Amniotic stem cell (primary cell): ENCODE measurements around the gene WSCD2.

Source experiments
- DNase-seq: peaks from one replicate; lab custom pipeline; 2025; lab: John Stamatoyannopoulos, UW

The WSCD2 gene

DNA sequence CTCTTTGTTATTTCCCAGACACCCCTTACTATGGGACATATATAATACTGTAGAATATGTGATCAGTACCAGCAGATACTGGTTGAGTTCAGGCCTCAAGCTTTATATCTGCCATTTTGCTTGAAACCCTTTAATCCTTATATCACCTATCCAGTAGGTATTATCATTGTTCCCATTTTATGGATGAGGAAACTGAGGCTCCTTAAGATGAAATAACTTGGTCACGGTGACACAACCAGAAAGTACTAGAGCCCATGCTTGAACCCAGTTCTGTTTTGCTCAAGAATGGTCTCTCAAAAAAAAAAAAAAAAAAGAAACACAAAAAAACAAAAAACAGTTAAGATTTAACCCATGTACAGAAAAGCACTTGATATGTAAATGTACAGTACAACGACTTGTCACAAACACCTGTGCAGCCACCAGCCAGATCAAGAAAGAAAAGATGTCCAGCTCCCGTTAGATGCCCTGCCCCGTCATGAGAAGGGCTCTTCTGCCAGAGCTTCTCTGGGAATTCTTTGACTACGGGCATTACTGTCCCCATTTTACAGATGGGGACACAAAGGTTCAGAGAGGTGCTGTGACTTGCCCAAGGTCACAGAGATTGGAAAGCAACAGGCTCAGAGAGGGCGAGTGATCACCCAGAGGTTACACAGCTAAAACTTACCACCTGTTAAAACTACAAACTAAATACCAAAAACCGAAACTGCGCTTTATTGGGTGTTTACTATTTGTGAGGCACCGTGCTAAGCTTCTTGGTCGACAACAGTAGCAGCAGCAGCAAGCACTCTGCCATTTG is 669 bp upstream of the WSCD2 start:
- no peak for DNase-seq

DNA sequence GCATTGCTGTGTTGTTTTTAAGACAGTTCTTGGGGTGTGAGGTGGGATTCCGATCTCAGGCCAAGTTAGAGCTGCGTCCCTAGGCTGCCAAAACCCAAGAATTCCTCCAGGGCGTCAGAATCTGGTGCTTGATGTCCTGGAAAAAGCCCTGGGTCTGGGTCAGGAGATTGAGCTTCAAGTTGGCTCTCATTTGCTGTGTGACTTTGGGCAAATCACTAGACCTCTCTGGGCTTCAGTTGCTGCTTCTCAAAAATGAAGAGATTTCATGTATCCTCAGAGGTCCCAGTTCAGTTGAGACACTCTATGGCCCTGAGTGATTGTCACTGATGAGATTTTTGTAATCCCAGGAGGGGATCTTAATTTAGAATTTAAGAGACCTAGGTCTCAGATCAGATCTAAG is 1.9 kb downstream of the WSCD2 start:
- no peak for DNase-seq

DNA sequence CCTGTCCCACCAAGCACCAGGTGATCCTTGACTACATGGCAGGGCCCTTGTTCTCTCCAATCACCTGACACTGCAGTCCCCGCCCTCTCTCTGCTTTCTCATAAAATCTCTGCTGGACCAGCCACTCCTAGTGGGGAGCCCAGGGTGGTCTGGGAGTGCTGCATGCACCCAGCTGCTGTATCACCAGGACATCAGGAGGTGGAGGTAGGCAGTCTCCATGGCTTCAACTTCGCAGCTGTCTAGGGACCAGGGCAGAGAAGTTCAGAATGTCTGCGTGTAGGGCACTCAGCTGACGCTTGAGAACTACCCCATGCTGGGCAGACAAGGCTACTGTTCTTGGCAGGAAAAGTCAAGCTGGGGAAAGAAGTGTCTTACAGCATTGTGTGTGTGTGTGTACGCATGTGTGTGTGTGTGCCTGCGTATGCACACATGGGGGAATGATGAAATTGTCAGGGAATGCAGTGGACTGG is 2.6 kb downstream of the WSCD2 start:
- DNase-seq = no peak

DNA sequence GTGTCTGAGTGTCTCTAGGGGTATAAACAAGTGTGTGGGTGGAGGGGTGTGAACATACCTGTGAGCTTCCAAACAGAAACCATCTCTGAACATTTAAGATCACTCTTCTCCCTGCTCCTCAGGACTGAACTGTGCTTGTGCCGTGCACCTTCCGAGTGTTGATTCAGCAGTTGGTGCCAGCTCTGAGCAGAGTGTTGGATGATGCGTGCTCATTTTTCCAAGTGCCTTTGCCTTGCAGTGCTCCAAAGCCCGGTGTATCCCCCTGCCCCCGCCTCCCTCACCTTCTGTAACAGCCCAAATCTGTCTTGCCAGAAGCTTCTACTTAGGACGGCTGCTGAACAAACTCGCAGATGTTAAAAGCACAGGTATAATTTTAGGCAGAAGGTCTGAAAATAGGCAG is 4.4 kb downstream of the WSCD2 start:
- DNase-seq = no peak

DNA sequence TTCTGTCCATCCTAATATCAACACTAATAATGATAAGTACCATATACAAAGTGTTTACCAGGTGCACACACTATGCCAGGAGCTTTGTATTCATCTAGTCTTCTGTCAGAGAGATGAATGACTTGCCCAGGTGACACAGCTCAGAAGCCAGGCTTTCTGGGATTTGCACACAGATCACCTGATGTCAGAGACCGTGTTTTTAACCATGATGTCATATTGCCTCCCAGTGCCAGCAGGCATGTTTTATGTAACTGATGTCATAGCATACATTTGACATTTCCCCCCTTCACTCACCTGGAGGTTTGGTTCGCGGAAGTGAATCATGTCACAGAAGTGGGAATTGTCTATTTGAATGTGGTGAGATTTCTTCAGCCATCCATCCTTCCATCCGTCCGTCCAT is 5.7 kb downstream of the WSCD2 start:
- no peak for DNase-seq

DNA sequence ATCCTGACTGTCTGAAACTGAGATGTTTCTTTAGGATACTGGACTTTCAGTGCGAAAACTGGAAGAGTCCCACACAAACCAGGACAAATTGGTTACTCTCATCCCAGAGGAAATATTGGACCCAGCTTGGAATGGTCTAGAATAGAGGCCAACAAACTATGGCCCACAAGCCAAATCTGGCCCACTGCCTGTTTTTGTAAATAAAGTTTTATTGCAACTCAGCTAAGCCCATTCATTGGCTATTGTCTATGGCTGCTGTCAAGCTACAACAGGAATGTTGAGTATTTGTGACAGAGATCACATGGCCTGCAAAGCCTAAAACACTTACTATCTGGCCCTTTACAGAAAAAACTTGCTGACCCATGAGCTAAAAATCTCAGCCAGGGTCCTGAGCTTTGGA is 6.5 kb downstream of the WSCD2 start:
- DNase-seq = no peak

DNA sequence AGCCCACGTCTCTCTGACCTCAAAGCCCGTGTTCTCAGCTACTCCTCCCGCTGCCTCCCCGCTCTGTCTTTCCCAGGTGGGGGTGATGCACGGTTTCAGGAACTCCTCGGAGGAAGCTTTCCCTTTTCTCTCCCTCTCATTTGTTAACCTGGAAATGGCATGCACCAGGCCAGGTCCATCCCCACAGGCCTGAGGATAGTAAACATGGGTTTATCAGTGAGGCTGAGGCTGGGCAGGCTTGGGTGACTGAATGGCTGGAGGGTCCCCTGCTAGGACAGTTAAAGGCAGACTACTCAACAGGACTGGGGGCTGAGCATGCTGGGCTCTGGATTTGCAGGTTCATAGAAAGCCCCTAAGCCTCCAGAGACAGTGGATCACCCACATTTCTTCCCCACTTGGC is 7.6 kb downstream of the WSCD2 start:
- DNase-seq = no peak

DNA sequence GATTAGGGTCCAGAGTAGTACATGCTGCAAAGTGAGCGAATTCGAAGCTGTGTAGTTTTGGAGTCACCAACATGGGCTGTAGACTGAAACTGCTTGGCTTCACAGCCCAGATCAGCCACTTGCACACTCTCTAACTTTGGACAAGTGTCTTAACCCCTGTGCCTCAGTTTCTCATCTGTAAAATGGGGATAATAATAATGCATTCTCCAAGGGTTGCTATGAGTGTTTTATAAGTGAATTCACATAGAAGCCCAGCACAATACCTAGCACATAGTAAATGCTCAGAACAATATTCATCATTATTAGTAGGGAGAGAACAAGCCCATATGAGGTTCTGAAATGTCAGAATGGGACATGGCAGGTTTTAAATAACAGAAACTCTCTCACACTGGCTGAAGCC is 10.4 kb downstream of the WSCD2 start:
- no peak for DNase-seq

DNA sequence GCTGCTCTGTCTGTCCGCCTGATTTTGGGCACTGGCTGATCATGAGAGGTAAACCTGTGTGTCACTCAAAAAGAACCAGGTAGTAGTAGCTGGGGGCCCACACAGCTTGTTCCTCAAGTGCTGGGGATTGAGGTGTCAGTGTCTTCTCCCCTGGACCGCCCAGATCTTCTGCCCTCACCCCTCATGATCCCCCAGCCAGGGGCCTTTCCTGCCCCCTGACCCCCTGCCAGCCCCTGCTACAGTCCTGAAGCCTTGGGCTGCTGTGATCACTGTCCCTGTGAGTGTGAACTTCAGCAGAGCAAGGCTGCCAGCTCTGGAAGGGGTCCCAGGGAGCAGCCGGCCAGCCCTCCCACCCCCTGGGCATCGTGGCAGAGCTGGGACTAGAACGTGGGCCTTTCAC is 11.4 kb downstream of the WSCD2 start:
- DNase-seq = no peak

DNA sequence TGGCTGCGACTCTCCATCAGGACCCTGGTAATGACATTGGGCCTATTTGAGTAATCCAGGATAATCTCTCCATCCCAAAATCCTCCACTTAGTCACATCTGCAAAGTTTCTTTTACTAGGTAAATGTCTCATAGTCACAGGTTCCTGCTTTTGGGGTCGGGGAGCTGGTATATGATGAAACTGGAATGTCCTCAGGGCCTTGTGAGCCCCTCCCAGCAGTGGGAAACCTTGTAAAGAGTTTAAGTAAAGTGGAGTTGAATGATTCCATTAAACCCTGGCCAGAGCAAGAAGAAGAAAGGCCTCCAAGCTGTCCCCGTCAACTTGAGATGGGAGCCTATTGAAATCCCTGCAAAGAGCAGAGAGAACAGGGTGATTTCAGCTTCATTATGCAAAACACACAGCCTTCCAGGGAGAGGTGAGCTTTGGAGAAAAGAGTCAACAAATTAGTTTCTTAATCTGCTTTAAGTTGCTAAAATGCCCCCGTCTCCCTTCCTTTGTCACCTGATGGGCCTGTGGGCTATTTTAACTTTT is 12.6 kb downstream of the WSCD2 start:
- no peak for DNase-seq

DNA sequence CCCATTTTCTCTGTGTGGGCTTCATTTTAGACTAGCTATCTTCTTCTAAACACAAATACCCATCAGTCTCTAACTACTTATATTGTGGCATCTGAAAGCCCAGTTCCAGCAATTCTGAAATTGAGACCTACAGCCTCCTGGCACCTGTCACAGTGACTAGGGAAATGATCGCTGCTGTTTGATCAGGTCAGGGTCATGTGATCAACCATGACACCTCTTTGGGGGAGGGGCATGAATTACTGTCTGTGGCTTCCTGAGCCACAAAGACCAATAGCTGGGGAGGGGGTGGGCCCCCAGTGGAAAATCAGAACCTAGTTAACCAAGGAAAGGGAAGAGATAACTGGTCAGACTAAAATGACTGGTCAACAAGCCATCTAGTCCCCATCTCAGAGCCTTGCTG is 14.1 kb downstream of the WSCD2 start:
- DNase-seq = no peak

DNA sequence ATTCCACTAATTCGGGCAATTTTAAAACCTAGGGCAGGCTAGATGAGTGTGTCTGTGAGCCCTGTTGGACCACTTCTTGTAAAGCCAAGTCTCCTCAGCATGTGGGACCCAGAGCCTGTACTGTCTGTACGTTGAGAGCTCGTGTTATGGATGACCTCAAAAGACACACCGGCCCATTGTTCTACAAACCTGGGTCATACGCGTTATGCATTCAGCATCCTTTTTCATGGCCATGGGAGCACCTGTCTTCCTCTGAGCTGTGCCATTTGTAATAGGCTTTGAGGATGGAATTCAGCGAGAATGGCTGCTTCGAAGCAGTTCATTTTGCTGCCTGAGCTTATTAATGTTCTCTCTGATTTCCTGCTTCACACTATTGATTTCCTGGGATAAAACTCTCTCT is 15.0 kb downstream of the WSCD2 start:
- no peak for DNase-seq

DNA sequence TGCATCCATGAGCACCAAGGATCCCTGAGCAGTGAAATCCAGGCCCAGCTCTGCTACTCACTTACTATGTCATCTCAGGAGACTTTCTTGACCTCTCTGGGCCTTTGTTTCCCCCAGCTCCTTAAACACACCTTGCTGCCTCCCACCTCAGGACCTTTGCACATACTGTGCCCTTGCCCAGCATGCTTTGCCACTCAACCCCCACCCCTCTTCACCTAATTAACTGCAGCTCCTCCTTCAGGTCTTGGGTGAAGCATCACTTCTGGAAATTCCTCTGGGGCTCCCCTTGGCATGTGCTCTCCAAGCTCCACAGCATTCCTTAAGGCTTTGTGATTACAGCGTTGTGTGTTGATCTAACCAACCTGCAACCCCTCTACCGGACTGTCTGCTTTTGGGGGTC is 15.9 kb downstream of the WSCD2 start:
- no peak for DNase-seq

DNA sequence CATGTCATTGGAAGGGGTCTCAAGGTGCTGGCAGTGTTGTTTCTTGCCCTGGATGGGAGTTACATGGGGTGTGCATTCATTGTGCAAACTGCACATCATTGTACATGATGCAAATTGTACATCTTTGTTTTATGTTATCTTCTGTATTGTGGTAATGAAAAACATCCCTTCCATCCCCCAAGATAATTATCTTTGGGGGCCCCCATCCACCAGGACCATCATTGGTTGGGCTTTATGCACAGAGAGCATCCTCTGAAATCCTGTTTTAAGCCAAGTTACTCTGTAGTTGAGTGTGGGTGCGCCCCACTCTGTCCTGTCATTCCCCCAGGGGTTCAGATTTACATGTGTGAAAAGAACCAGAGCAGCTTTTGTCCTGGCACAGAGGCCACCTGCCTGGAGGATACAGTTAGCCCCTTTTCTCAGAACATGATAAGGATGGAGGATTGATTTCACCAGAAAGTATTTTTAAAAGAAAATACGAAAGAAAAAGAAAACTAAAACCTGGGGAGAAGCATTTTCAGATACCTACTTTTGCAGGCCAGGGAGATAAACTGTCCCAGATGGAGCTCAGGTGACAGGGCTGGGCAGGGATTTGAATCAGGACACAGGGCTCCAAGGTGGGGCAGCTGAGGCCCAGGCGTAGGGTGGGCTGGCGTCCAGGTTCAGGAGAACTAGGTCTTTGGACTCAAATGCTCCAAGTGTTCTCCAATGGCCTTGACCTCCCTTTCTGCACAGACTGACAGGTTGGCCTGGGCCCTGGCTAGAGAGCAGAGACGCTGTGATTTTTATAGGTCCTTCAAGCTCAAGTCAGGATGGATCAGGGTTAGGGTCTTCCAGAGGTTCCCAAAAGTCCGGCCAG is 17.2 kb downstream of the WSCD2 start:
- DNase-seq = no peak

DNA sequence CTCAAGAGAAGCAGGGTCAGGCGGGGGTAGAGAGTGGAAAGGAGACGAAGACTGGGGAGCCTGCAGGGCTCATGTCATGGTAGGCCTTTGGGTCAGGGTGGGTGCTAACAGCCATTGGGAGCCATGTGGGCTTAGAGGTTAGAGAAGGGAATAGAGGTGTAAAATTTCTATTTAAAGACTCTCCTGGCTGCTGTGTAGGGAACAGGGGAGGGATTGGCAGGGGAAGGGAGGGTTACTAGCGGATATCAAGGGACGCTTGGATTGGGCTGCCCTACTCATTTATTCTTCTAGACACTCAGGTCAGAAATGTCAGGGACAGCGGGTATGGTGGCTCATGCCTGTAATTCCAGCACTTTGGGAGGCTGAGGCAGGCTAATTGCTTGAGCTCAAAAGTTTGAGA is 18.2 kb downstream of the WSCD2 start:
- no peak for DNase-seq

DNA sequence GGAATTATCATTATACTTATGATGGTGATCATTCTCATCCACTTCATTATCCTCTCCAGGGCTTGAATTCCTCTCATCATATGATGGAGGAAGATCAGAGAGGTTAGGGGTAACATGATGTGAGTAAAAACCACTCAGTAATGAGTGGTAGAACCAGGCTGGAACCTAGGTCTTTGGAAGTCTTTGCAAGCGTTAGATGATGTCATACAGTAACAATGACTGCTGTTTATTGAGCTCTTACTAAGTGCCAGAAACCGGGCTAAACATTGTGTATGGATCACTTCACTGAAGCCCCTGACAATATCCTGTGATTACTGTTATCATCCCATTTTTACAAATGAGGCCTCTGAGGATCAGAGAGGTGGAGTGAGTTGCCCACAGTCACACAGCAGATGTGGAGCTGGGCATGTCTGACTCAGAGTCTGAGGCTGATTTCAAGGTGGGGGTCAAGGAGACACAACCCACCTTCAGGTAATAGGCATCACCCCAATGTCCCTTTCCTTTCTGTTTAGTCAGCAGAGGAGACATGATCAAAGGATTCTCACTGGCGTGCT is 19.5 kb downstream of the WSCD2 start:
- no peak for DNase-seq

DNA sequence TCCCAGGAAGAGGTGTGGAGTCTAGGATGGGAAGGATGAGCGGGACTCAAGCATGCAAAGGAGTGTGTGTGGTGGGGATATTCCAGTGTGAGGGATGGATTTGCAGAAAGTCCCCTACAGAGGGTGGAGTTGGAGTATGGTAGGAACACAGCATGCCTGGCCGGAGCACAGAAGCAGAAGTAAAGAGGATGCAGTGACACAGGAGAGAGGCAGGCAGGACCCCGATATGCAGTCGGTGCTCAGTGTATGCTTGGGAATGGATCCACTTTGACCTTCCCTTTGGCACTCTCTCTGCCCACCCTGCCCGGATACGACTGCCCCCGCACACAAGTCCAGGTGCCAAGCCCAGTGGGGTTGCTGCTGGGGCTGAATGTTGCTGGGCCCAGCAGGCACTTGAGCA is 21.3 kb downstream of the WSCD2 start:
- DNase-seq = no peak

DNA sequence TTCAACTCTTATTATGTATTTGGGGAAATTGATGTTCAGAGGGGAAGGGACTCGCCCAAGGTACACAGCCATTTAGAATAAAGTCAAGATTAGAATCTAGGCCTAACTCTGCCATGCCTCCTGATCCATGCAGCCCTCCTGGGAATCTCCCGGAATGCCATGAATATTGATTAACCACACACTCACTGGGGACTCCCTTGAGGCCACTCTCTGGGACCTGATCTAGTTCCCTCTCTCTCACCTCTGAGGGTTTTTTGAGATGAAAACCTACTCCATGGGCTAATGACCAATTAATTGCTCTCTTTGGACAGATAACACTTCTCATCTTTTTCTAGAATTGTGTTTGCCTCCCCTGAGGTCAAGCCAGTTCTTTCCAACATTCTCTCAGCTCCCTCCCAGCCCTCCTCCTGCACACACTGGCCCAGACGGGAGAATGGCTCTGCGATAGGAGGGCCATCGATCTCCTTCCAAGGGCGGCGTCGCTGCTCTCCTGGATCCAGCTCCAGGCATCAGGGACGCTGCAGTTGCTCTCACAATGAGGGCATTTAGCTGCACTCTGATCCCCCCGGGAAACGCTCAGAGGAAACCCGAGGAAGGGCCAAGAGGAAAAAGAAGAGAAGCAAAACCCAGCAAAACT is 22.6 kb downstream of the WSCD2 start:
- no peak for DNase-seq

DNA sequence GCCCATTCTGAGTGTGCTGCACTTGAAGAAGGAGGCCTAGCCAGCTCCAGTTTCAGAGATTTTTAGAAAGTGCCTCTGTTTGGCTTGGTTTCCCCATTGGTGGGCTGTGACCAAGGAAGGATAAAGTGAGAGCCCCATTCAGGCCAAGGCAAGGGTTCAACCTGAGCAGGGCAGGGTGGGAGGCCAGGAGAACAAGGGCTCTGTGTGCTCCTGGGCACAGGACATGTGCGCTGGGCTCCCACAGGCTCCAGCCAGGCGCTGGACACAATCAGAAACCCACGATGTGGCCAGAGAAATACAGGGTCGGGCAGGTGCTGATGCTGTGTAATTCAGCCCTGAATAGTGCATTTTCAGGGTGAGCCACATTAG is 23.1 kb downstream of the WSCD2 start:
- DNase-seq = no peak

DNA sequence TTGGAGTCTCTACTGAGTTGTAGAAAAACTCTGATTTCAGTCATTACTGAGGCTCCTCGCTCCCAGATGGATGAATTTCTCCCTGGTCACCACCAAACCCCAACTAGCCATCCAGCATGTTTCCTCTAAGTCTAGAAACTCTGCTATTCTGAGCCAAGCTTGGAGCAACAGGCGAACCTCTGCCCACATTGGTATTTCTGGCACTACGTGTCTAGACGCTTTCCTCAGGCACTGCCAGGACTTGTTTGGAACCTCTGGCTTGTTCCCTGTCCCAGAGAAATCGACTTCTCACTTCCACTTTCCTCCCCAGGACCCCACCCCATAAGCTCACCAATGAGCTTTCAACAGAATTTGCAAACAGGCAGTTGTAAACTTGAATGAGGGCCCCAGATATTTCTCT is 27.6 kb downstream of the WSCD2 start:
- DNase-seq = no peak

DNA sequence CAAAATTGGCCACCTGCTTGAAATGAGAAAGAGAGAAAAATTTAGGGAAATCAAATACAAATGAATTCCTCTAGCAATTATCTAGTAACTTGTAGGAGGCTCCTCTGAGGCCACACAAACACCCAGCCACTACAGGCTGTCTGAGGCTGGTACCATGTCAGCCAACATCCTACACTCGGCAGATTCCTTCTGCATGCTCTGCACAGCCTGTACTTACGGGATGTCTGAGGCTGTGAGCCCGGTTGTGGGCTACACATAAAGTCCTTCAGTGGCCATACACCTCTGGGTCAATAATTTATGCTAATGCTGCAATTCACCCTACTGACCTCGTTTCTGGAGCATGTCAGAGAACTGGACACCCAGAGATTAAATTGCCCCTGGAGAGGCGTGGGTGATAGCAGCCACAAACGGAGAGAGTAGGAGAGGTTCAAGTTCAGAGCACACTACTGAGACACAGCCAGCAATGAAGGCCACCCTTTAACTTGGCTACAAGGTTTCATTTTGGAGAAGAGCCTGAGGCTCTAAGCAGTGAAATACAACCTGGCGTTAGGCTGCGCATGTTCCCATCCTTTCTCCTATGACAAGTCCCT is 28.9 kb downstream of the WSCD2 start:
- no peak for DNase-seq

DNA sequence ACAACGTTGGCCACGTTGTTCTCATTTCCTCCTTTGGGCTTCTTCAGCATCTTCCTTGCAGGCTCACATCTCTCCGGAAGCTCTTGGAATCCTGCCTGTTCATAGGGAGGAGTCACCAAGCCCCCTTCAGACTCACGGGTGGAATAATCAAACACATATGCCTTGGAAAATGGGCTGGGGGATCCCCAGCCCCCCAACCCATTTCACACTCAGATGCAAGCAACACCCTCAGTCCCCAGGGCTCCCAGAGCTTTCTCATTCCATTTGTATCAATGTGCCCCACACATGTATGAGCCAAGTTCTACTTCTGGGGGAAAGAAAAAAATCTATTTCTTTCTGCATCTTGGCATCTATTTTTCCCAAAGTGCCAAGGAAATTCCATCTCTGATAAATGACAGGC is 33.1 kb downstream of the WSCD2 start:
- no peak for DNase-seq
